HG03066 (cell line): ENCODE results near the gene EQTN.

Source experiments
- ATAC-seq: cut with Tn5 transposase; IDR thresholded peaks from one replicate; pipeline ENCODE4 v1.9.1; 2021; ENCODE audit warnings: low read depth; ENCODE audit not compliant: unreplicated experiment

The EQTN gene

GRCh38 chr9:27297050-27297449 is at the start of gene EQTN:
EQTN (minus strand) TSS chr9:27297150; CDS start chr9:27297055, 95 bp downstream.
- no peak for ATAC-seq

- ATAC-seq, result no peak
Measured at GRCh38 chr9:27344776-27345175, 47.8 kb upstream of the EQTN start.

GRCh38 chr9:27341545-27342294 is 44.8 kb upstream of the EQTN start:
- no peak for ATAC-seq

- no peak for ATAC-seq
Measured at GRCh38 chr9:27340961-27341511, 44.1 kb upstream of the EQTN start.

- no peak for ATAC-seq
Measured at GRCh38 chr9:27340285-27340674, 43.3 kb upstream of the EQTN start.

GRCh38 chr9:27339661-27340284 is 42.8 kb upstream of the EQTN start:
- no peak for ATAC-seq

- no peak for ATAC-seq
Measured at GRCh38 chr9:27338527-27338903, 41.6 kb upstream of the EQTN start.

GRCh38 chr9:27337833-27338526 is 41.0 kb upstream of the EQTN start:
- no peak for ATAC-seq

GRCh38 chr9:27337236-27337635 is 40.3 kb upstream of the EQTN start:
- ATAC-seq, result no peak

- ATAC-seq, result no peak
Measured at GRCh38 chr9:27336829-27337228, 39.9 kb upstream of the EQTN start.

- ATAC-seq, result no peak
Measured at GRCh38 chr9:27336126-27336525, 39.2 kb upstream of the EQTN start.

- no peak for ATAC-seq
Measured at GRCh38 chr9:27335075-27335474, 38.1 kb upstream of the EQTN start.

GRCh38 chr9:27333241-27334052 is 36.5 kb upstream of the EQTN start:
- peak; percentile 61 for ATAC-seq

GRCh38 chr9:27331393-27331792 is 34.4 kb upstream of the EQTN start:
- no peak for ATAC-seq

- ATAC-seq, result no peak
Measured at GRCh38 chr9:27329291-27329690, 32.3 kb upstream of the EQTN start.

- ATAC-seq, result no peak
Measured at GRCh38 chr9:27328483-27328882, 31.5 kb upstream of the EQTN start.

GRCh38 chr9:27311184-27311583 is 14.2 kb upstream of the EQTN start:
- ATAC-seq, result no peak

- ATAC-seq, result no peak
Measured at GRCh38 chr9:27310582-27310981, 13.6 kb upstream of the EQTN start.

- ATAC-seq, result no peak
Measured at GRCh38 chr9:27308691-27309390, 11.9 kb upstream of the EQTN start.

- no peak for ATAC-seq
Measured at GRCh38 chr9:27304521-27304920, 7.6 kb upstream of the EQTN start.
